Mesendoderm (in vitro differentiated cells): ENCODE data around the gene SLTM. TPM values are rescaled to one million over a fixed set of nuclear protein-coding genes. Genes with fewer than 3 reads are reported as not detected.
"Not testable (repeated sequence)": the region's sequence is repeated elsewhere in the genome, so short reads cannot be mapped to it uniquely, and the experiment has no call there.

ENCODE experiments used
- DNase-seq: peaks from one replicate; pipeline ENCODE4 v3.0.0; 2013
- H2AK5ac ChIP-seq: 2 replicates; pipeline ENCODE4 v1.6.1; 2013; ENCODE audit warnings: low read length, inconsistent platforms
- H2BK120ac ChIP-seq: 2 replicates; pipeline ENCODE4 v1.6.1; 2013; ENCODE audit warnings: low read depth, mild to moderate bottlenecking, low read length, moderate library complexity, mixed read lengths
- H2BK15ac ChIP-seq: replicated peaks from 2 replicates; pipeline ENCODE4 v1.6.1; 2013; ENCODE audit warnings: low read depth, mild to moderate bottlenecking, moderate library complexity
- H2BK5ac ChIP-seq: 2 replicates; pipeline ENCODE4 v1.6.1; 2013; ENCODE audit warnings: low read length, inconsistent platforms
- H3K18ac ChIP-seq: 2 replicates; pipeline ENCODE4 v1.6.1; 2013; ENCODE audit warnings: mild to moderate bottlenecking, low read length, mixed read lengths
- H3K23ac ChIP-seq: one replicate; pipeline ENCODE4 v1.6.1; 2013; ENCODE audit warnings: low read length
- H3K27ac ChIP-seq: 2 replicates; pipeline ENCODE4 v1.5.1; 2013; ENCODE audit warnings: low read depth, mild to moderate bottlenecking, inconsistent platforms, low read length, moderate library complexity
- H3K27me3 ChIP-seq: 2 replicates; pipeline ENCODE4 v1.6.1; 2013; ENCODE audit warnings: low read length, control low read depth, mild to moderate bottlenecking, inconsistent platforms; ENCODE audit not compliant: insufficient read depth, poor library complexity
- H3K36me3 ChIP-seq: 2 replicates; pipeline ENCODE4 v1.6.1; 2013; ENCODE audit warnings: low read length, inconsistent platforms; ENCODE audit not compliant: control insufficient read depth, insufficient read depth
- H3K4ac ChIP-seq: one replicate; pipeline ENCODE4 v1.6.1; 2013; ENCODE audit warnings: low read depth, mild to moderate bottlenecking, low read length, moderate library complexity
- H3K4me1 ChIP-seq: 2 replicates; pipeline ENCODE4 v1.6.1; 2013; ENCODE audit warnings: low read depth, low read length, inconsistent platforms; ENCODE audit not compliant: control insufficient read depth
- H3K4me2 ChIP-seq: 2 replicates; pipeline ENCODE4 v1.6.1; 2013; ENCODE audit warnings: low read length
- H3K4me3 ChIP-seq: 2 replicates; pipeline ENCODE4 v1.5.1; 2013; ENCODE audit warnings: mild to moderate bottlenecking, low read length
- H3K56ac ChIP-seq: one replicate; pipeline ENCODE4 v1.6.1; 2013; ENCODE audit warnings: low read length
- H3K79me1 ChIP-seq: 2 replicates; pipeline ENCODE4 v1.6.1; 2013; ENCODE audit warnings: low read length, inconsistent platforms
- H3K79me2 ChIP-seq: 2 replicates; pipeline ENCODE4 v1.6.1; 2013; ENCODE audit warnings: mild to moderate bottlenecking, low read length; ENCODE audit not compliant: control insufficient read depth, insufficient read depth
- H3K9ac ChIP-seq: 2 replicates; pipeline ENCODE4 v1.6.1; 2013; ENCODE audit warnings: low read length, inconsistent platforms
- H4K5ac ChIP-seq: one replicate; pipeline ENCODE4 v1.6.1; 2013; ENCODE audit warnings: low read length
- H4K8ac ChIP-seq: one replicate; pipeline ENCODE4 v1.6.1; 2013; ENCODE audit warnings: low read depth, mild to moderate bottlenecking, control low read depth, low read length, moderate library complexity
- WGBS: extraction: QIAGEN DNeasy Blood & Tissue Kit; methylation state at CpG from one replicate; pipeline ENCODE4 v1.1.7; 2013; ENCODE audit warnings: low lambda C conversion rate, missing lambda C conversion rate; ENCODE audit not compliant: insufficient coverage; ENCODE audit errors: extremely low coverage; 5-methylcytosine and 5-hydroxymethylcytosine counted together
- small RNA-seq: library from polyadenylated mRNA; stranded (forward); fragments of <200 nt; extraction: miRNeasy Mini kit (QIAGEN cat#:217004); gene quantifications from one replicate; pipeline ENCODE3, GENCODE V24; 2013; ENCODE audit not compliant: insufficient read depth

Gene SLTM

GRCh38 chr15:58840048-58840447 is 93.4 kb downstream of the SLTM start:
- no peak overlapping the region for H2BK5ac ChIP-seq
- H3K9ac ChIP-seq = no peak overlapping the region
- H3K27ac ChIP-seq = no peak overlapping the region
- no CpG with 5 or more reads among the region's 8 CpGs for WGBS
- H2BK120ac ChIP-seq = no peak overlapping the region
- no peak overlapping the region for H3K18ac ChIP-seq
- H3K23ac ChIP-seq = no peak overlapping the region
- H3K79me1 ChIP-seq = no peaks in the 10 kb centered on the region
- H3K4me2 ChIP-seq = no peak overlapping the region
- H3K4me1 ChIP-seq = no peaks in the 10 kb centered on the region
- H3K79me2 ChIP-seq = no peaks in the 10 kb centered on the region
- H2AK5ac ChIP-seq = no peak overlapping the region
- H3K27me3 ChIP-seq = no peaks in the 10 kb centered on the region
- no peak overlapping the region for H3K4me3 ChIP-seq
- no peaks in the 10 kb centered on the region for H3K36me3 ChIP-seq
- no peak overlapping the region for H2BK15ac ChIP-seq
- no peak overlapping the region for H4K8ac ChIP-seq
- no peak overlapping the region for H3K56ac ChIP-seq
- no peak overlapping the region for H4K5ac ChIP-seq
- H3K4ac ChIP-seq = no peak overlapping the region
- no peak for DNase-seq

- H2BK15ac ChIP-seq = no peak overlapping the region
- WGBS = no CpG with 5 or more reads among the region's 1 CpG
Measured at GRCh38 chr15:58839485-58839884, 94.0 kb downstream of the SLTM start.

GRCh38 chr15:58833681-58834426 is 99.6 kb downstream of the SLTM start:
- not testable (repeated sequence) for H3K27ac ChIP-seq, H3K4ac ChIP-seq
- WGBS = no CpG with 5 or more reads among the region's 9 CpGs

More at GRCh38 chr15:58839485-58839884, 94.0 kb downstream of the SLTM start:
- Histone ChIP-seq H3K56ac (no peak overlapping the region), H3K4me1 (no peaks in the 10 kb centered on the region), H3K79me1 (no peaks in the 10 kb centered on the region), H2AK5ac (no peak overlapping the region), H3K4me2 (no peak overlapping the region), H4K8ac (no peak overlapping the region), H3K18ac (no peak overlapping the region), H3K9ac (no peak overlapping the region), H2BK120ac (no peak overlapping the region), H4K5ac (no peak overlapping the region), H3K4me3 (no peak overlapping the region), H2BK5ac (no peak overlapping the region), H3K4ac (no peak overlapping the region), H3K27me3 (no peaks in the 10 kb centered on the region), H3K36me3 (no peaks in the 10 kb centered on the region), H3K79me2 (no peaks in the 10 kb centered on the region), H3K23ac (no peak overlapping the region), H3K27ac (no peak overlapping the region)
- peak; percentile 23 for DNase-seq

GRCh38 chr15:58830556-58830955 is 102.9 kb downstream of the SLTM start:
- Histone ChIP-seq H3K79me1 (no peaks in the 10 kb centered on the region), H3K79me2 (no peaks in the 10 kb centered on the region), H2BK120ac (no peak overlapping the region), H3K27ac (no peak overlapping the region), H3K23ac (no peak overlapping the region), H4K5ac (no peak overlapping the region), H2AK5ac (no peak overlapping the region), H3K4ac (no peak overlapping the region), H2BK15ac (no peak overlapping the region), H3K4me2 (no peak overlapping the region), H4K8ac (no peak overlapping the region), H3K9ac (no peak overlapping the region), H3K56ac (no peak overlapping the region), H3K27me3 (no peaks in the 10 kb centered on the region), H3K4me3 (no peak overlapping the region), H3K36me3 (no peaks in the 10 kb centered on the region), H3K18ac (no peak overlapping the region), H2BK5ac (no peak overlapping the region), H3K4me1 (peaks cover 2% of the 10 kb centered on the region)
- no peak for DNase-seq
- WGBS = no CpG with 5 or more reads among the region's 2 CpGs

More at GRCh38 chr15:58833681-58834426, 99.6 kb downstream of the SLTM start:
- H3K36me3 ChIP-seq, H3K79me1 ChIP-seq, H3K9ac ChIP-seq, H2BK120ac ChIP-seq, H3K23ac ChIP-seq, H2BK5ac ChIP-seq, H3K4me2 ChIP-seq, H4K8ac ChIP-seq, H4K5ac ChIP-seq, H3K79me2 ChIP-seq, H3K56ac ChIP-seq, H2AK5ac ChIP-seq, H3K18ac ChIP-seq, H3K4me1 ChIP-seq, H3K27me3 ChIP-seq, H2BK15ac ChIP-seq, H3K4me3 ChIP-seq: not testable (repeated sequence)
- DNase-seq = peak; percentile 78

Small RNA genes within 50 kb of the gene (small RNA-seq; reads per million reads assigned to genes)
- not detected for gene ZNF444P1
